Retinal pigment epithelial cell (primary cell): ENCODE measurements around the gene EIF1B.

ENCODE experiments used
- DNase-seq: peaks from one replicate; pipeline ENCODE4 v3.0.0-alpha.2; 2010; ENCODE audit warnings: low read depth
- H3K4me3 ChIP-seq: 2 replicates; pipeline ENCODE4 v1.5.1; 2011; ENCODE audit warnings: mild to moderate bottlenecking, low read length, control low read depth, moderate library complexity
- CTCF ChIP-seq: conservative IDR thresholded peaks from 2 replicates; pipeline ENCODE4 v1.5.1; 2011; ENCODE audit warnings: low read depth, low read length, control low read depth, inconsistent platforms

EIF1B gene

GRCh38 chr3:40340541-40341170, 31.1 kb downstream of the EIF1B start:
- no peak for TF ChIP-seq CTCF
- no peak for DNase-seq
- no peak overlapping the region for H3K4me3 ChIP-seq

GRCh38 chr3:40341671-40342070, 32.2 kb downstream of the EIF1B start:
- no peak for DNase-seq
- no peak overlapping the region for H3K4me3 ChIP-seq
- no peak for TF ChIP-seq CTCF

- DNase-seq = no peak
- TF ChIP-seq CTCF = no peak
- no peak overlapping the region for H3K4me3 ChIP-seq
Observed at GRCh38 chr3:40350529-40350928, 41.0 kb downstream of the EIF1B start.

GRCh38 chr3:40355410-40355809, 45.9 kb downstream of the EIF1B start:
- no peak overlapping the region for H3K4me3 ChIP-seq
- TF ChIP-seq CTCF = no peak
- no peak for DNase-seq

GRCh38 chr3:40358454-40358853, 48.9 kb downstream of the EIF1B start:
- TF ChIP-seq CTCF = no peak
- DNase-seq = no peak
- no peak overlapping the region for H3K4me3 ChIP-seq
